SK-MEL-5 (cell line): ENCODE measurements around the gene TMEM14B. TPM values are rescaled to one million over a fixed set of nuclear protein-coding genes. Genes with fewer than 3 reads are reported as not detected.

ENCODE experiments used
- DNase-seq: peaks from one replicate; pipeline ENCODE4 v3.0.0-alpha.2; 2016; ENCODE audit warnings: low read depth, low spot score
- in situ Hi-C: cut with HindIII; loops from 2 replicates; pipeline ENCODE4 v1.10.0; 2016; ENCODE audit warnings: low sequenced_read_pairs, high pct_unique_total_duplicates, low pct_unique_long_range_greater_than_20kb
- small RNA-seq, 2 experiments: library from RNA; depleted of rRNA; stranded (forward); fragments of <200 nt; gene quantifications; one replicate each; pipeline ENCODE3, GENCODE V24; 2014
- total RNA-seq: library from RNA; depleted of rRNA; stranded (reverse); fragments of >200 nt; shearing (Covaris generic); gene quantifications from 2 replicates; pipeline ENCODE4 v1.2.3, GENCODE V29; 2014; rRNA removed

The TMEM14B gene
- total RNA-seq, 1 experiment from 2014 or later: 253 TPM

GRCh38 chr6:10793695-10794094, 46.1 kb downstream of the TMEM14B start:
- no peak for DNase-seq
- in situ Hi-C loops: no loop called here

- in situ Hi-C loops: no loop called here
These were observed 46.6 kb downstream of the TMEM14B start for GRCh38 chr6:10794239-10794638.

GRCh38 chr6:10800810-10801209, 53.2 kb downstream of the TMEM14B start:
- in situ Hi-C loops: no loop called here
- no peak for DNase-seq

More at GRCh38 chr6:10794239-10794638, 46.6 kb downstream of the TMEM14B start:
- DNase-seq: no peak

- DNase-seq: peak; percentile 85
- in situ Hi-C loops: no loop called here
These were observed 53.7 kb downstream of the TMEM14B start for GRCh38 chr6:10801224-10801848.

Small RNA genes lying within 50 kb of the gene (small RNA-seq; reads per million reads assigned to genes)
- gene RNA5SP203: 0 to 0.05 reads per million in 2 experiments

Other genes with a start within 250 kb of the TMEM14B start
- 38.6 and 39.8 TPM in 2 replicates for gene GCNT2, start 226.5 kb upstream of the TMEM14B start, total RNA-seq
- gene C6orf52, start 53.2 kb upstream of the TMEM14B start, total RNA-seq: 0.63 and 0.85 TPM in 2 replicates
- 60.4 and 74.8 TPM in 2 replicates for gene PAK1IP1, start 52.8 kb upstream of the TMEM14B start, total RNA-seq
- 270 and 304 TPM in 2 replicates for gene TMEM14C, start 24.7 kb upstream of the TMEM14B start, total RNA-seq
- 0.26 and 0.29 TPM in 2 replicates for gene MAK, start 90.7 kb downstream of the TMEM14B start, total RNA-seq
- not detected in 2 replicates for gene GCM2, start 134.2 kb downstream of the TMEM14B start, total RNA-seq
- gene SYCP2L, start 139.2 kb downstream of the TMEM14B start, total RNA-seq: 5.6 and 6.2 TPM in 2 replicates